ENCODE measurements around the gene TCERG1. TPM values are rescaled to one million over a fixed set of nuclear protein-coding genes. Genes with fewer than 3 reads are reported as not detected.

TCERG1 gene
- total and polyA plus RNA-seq, 9 of the 15 experiments (the other 6 are each of a cell fraction or from before 2014, with no cell fraction given) = 50.3 to 148 (median 119) TPM

- BruUV-seq (replicated peaks) = no TSS peak
- 0% methylated on average over 1 of the region's 1 CpG for WGBS (ENCODE audit: insufficient coverage, low coverage, missing lambda C conversion rate)
- no peaks in the 10 kb centered on the region for H4K20me1 ChIP-seq (replicated peaks; ENCODE audit: control insufficient read depth, insufficient read depth, low read length)
- POLR2A ChIA-PET = no interaction called here
- in situ Hi-C loops (cut with MboI) = no loop called here
- no peaks in the 10 kb centered on the region for H3K79me2 ChIP-seq (ENCODE audit: control insufficient read depth, insufficient read depth, low read length)
- ATAC-seq = no peak
- H3K4me2 ChIP-seq (ENCODE audit: insufficient read depth, low read length) = no peak overlapping the region
- TF ChIP-seq, protein P1, sequence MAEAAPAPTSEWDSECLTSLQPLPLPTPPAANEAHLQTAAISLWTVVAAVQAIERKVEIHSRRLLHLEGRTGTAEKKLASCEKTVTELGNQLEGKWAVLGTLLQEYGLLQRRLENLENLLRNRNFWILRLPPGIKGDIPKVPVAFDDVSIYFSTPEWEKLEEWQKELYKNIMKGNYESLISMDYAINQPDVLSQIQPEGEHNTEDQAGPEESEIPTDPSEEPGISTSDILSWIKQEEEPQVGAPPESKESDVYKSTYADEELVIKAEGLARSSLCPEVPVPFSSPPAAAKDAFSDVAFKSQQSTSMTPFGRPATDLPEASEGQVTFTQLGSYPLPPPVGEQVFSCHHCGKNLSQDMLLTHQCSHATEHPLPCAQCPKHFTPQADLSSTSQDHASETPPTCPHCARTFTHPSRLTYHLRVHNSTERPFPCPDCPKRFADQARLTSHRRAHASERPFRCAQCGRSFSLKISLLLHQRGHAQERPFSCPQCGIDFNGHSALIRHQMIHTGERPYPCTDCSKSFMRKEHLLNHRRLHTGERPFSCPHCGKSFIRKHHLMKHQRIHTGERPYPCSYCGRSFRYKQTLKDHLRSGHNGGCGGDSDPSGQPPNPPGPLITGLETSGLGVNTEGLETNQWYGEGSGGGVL (CRISPR knock-in tag; IDR thresholded peaks at IDR 0.05) = no peak
- TF ChIP-seq ZNF584 (CRISPR knock-in tag; IDR thresholded peaks at IDR 0.05; ENCODE audit: low read depth) = no peak
- no peak for TF ChIP-seq GATA2 (CRISPR knock-in tag; IDR thresholded peaks at IDR 0.05)
- H3K4me3 ChIP-seq = no peak overlapping the region
- no peak for FAIRE-seq
- H2AFZ ChIP-seq (ENCODE audit: low read depth, low read length) = no peak overlapping the region
- intact Hi-C loops (cut with micrococcal nuclease) = no loop called here
- H3K9me3 ChIP-seq (replicated peaks; ENCODE audit: control insufficient read depth, insufficient read depth, low read depth, low read length) = no peaks in the 10 kb centered on the region
- CTCF ChIA-PET (ENCODE audit: low intra/inter-chr PET ratio) = no interaction called here
- H3K27ac ChIP-seq (ENCODE audit: extremely low read depth, low read depth, low read length) = no peak overlapping the region
- no peaks in the 10 kb centered on the region for H3K9me1 ChIP-seq (ENCODE audit: control insufficient read depth, insufficient read depth, low read length)
- peaks cover 5 to 10% of the 10 kb centered on the region in 2 experiments; a peak in 3 of 5 replicates for H3K27me3 ChIP-seq (ENCODE audit: control insufficient read depth in 2 of 2, insufficient read depth in 2 of 2, low read length in 2 of 2)
- H3K4me1 ChIP-seq (replicated peaks in 1 of 2; ENCODE audit: control insufficient read depth in 2 of 2, insufficient read depth in 2 of 2, low read length in 2 of 2) = no peaks in the 10 kb centered on the region
- DNase-seq (ENCODE audit: extremely low read depth in 1 of 4, low spot score in 3 of 4) = no peak
- H3K36me3 ChIP-seq (ENCODE audit: control insufficient read depth, insufficient read depth, low read length) = no peaks in the 10 kb centered on the region
- H3K9ac ChIP-seq (ENCODE audit: insufficient read depth in 1 of 2, low read depth in 2 of 2, low read length in 2 of 2) = no peak overlapping the region
These were observed 6.8 kb upstream of the TCERG1 start for GRCh38 chr5:146440353-146440752.
